ENCODE data around the gene SMARCA4. TPM values are rescaled to one million over a fixed set of nuclear protein-coding genes. Genes with fewer than 3 reads are reported as not detected.

SMARCA4 gene
- total and polyA plus RNA-seq, 7 donors = 22.5 to 73.9 (median 39.1) TPM

- H3K4me1 ChIP-seq = peaks cover 0 to 15% (median 9%) of the 10 kb centered on the region in 4 donors
- intact Hi-C loops (cut with DNase I) = loop anchor here (10.0 kb wide), 1 partner anchor 88 kb away; no protein-coding TSS in a partner anchor
- no peak for DNase-seq
- no peaks in the 10 kb centered on the region for H3K9me3 ChIP-seq
- no peaks in the 10 kb centered on the region for H3K27me3 ChIP-seq
- WGBS, 2 donors = 92 to 94% methylated on average over 22 of the region's 22 CpGs
- TF ChIP-seq EP300 (IDR thresholded peaks at IDR 0.05) = no peak
- no peak for TF ChIP-seq CTCF (IDR thresholded peaks at IDR 0.05)
- no peak for TF ChIP-seq POLR2A (IDR thresholded peaks at IDR 0.05)
- TF ChIP-seq POLR2AphosphoS5 (IDR thresholded peaks at IDR 0.05) = no peak
- no peak overlapping the region for H3K27ac ChIP-seq
- peaks cover 34 to 98% (median 58%) of the 10 kb centered on the region in 4 donors for H3K36me3 ChIP-seq
- H3K4me3 ChIP-seq = no peak overlapping the region
Observed at GRCh38 chr19:11033251-11033650, 72.4 kb downstream of the SMARCA4 start.

GRCh38 chr19:11033763-11034162, 72.9 kb downstream of the SMARCA4 start:
- Histone ChIP-seq H3K4me3 (no peak overlapping the region), H3K27ac (no peak overlapping the region), H3K27me3 (no peaks in the 10 kb centered on the region), H3K36me3 (peaks cover 30 to 97% (median 54%) of the 10 kb centered on the region in 4 donors), H3K9me3 (no peaks in the 10 kb centered on the region), H3K4me1 (peaks cover 0 to 15% (median 9%) of the 10 kb centered on the region in 4 donors)
- TF ChIP-seq POLR2A (IDR thresholded peaks at IDR 0.05) (no peak), CTCF (IDR thresholded peaks at IDR 0.05) (no peak), POLR2AphosphoS5 (IDR thresholded peaks at IDR 0.05) (no peak), EP300 (IDR thresholded peaks at IDR 0.05) (no peak)
- intact Hi-C loops (cut with DNase I) = loop anchor here (10.0 kb wide), 1 partner anchor 89 kb away; no protein-coding TSS in a partner anchor
- 95 to 97% methylated on average over 35 of the region's 35 CpGs for WGBS, 2 donors
- DNase-seq = no peak

GRCh38 chr19:11034449-11035213, 73.8 kb downstream of the SMARCA4 start:
- Histone ChIP-seq H3K4me1 (peaks cover 0 to 15% (median 9%) of the 10 kb centered on the region in 4 donors), H3K4me3 (no peak overlapping the region), H3K27me3 (no peaks in the 10 kb centered on the region), H3K36me3 (peaks cover 21 to 96% (median 50%) of the 10 kb centered on the region in 4 donors), H3K27ac (peak overlapping the region in 2 of 4 donors; percentile 34 to 48), H3K9me3 (no peaks in the 10 kb centered on the region)
- intact Hi-C loops (cut with DNase I) = loop anchor here (10.0 kb wide), 1 partner anchor 90 kb away; no protein-coding TSS in a partner anchor
- DNase-seq = no peak
- TF ChIP-seq EP300 (IDR thresholded peaks at IDR 0.05) (no peak), POLR2A (IDR thresholded peaks at IDR 0.05) (no peak), POLR2AphosphoS5 (IDR thresholded peaks at IDR 0.05) (no peak), CTCF (IDR thresholded peaks at IDR 0.05) (no peak)
- WGBS, 2 donors = 93% methylated on average over 38 of the region's 38 CpGs

GRCh38 chr19:11035441-11036377, 74.9 kb downstream of the SMARCA4 start:
- peak; percentile 96 for DNase-seq
- H3K4me1 ChIP-seq = peaks cover 0 to 15% (median 9%) of the 10 kb centered on the region in 4 donors
- peak overlapping the region; percentile 27 to 48 (median 32) for H3K27ac ChIP-seq
- no peaks in the 10 kb centered on the region for H3K27me3 ChIP-seq
- H3K4me3 ChIP-seq = no peak overlapping the region
- H3K36me3 ChIP-seq = peaks cover 21 to 92% (median 41%) of the 10 kb centered on the region in 4 donors
- intact Hi-C loops (cut with DNase I) = loop anchor here (1.0 to 10.0 kb wide), 4 partner anchors 91 to 169 kb away; no protein-coding TSS in a partner anchor
- WGBS, 2 donors = 22 to 37% methylated on average over 15 of the region's 15 CpGs
- TF ChIP-seq POLR2AphosphoS5 (IDR thresholded peaks at IDR 0.05) = peak in 3 of 4 donors; percentile 9 to 45 (median 41)
- no peak for TF ChIP-seq EP300 (IDR thresholded peaks at IDR 0.05)
- TF ChIP-seq POLR2A (IDR thresholded peaks at IDR 0.05) = no peak
- TF ChIP-seq CTCF (IDR thresholded peaks at IDR 0.05) = peak; percentile 79 to 89 (median 84)
- no peaks in the 10 kb centered on the region for H3K9me3 ChIP-seq
